HCT116 (cell line): ENCODE data around the gene SMIM32. TPM values are rescaled to one million over a fixed set of nuclear protein-coding genes. Genes with fewer than 3 reads are reported as not detected.

Experiments
- ATAC-seq: fragments of 200-7000 bp; cut with Tn5 transposase; 2 replicates; pipeline ENCODE4 v1.9.1; 2020; ENCODE audit warnings: mild to moderate bottlenecking, moderate library complexity
- BruUV-seq: library from RNA; stranded (reverse); fragments of 400-500 nt; replicated peaks from 2 replicates; lab custom pipeline; 2021; lab: Mats Ljungman, UMichigan
- CTCF ChIA-PET: fragments of 300-600 bp; sonication (Branson Sonifier 250); formaldehyde crosslinking; loops from one replicate; lab custom pipeline; 2021; ENCODE audit warnings: antibody characterized with exemption; lab: Charles Lee
- POLR2A ChIA-PET: fragments of 300-600, 350-600 bp; sonication (Branson Sonifier 250); formaldehyde crosslinking; loops from one replicate; lab custom pipeline; 2021; ENCODE audit warnings: antibody characterized with exemption; lab: Charles Lee
- RAD21 ChIA-PET, 2 experiments: fragments of 300-600 bp; sonication (Branson Sonifier 250); formaldehyde crosslinking; loops; one replicate each; lab custom pipeline; 2023; ENCODE audit warnings: low total read pairs in 2 of 2; ENCODE audit not compliant: uncharacterized antibody in 2 of 2, unreplicated experiment in 2 of 2, low non-redundant PET in 1 of 2; lab: Charles Lee
- DNase-seq: peaks from one replicate; pipeline ENCODE4 v3.0.0-alpha.2; 2010; ENCODE audit warnings: low read depth, low spot score
- H2AFZ ChIP-seq: fragments of 200-600 bp; shearing (Covaris generic), sonication (generic); 2 replicates; pipeline ENCODE4 v1.6.1; 2017; ENCODE audit warnings: low read depth, mixed run types, mixed read lengths, antibody characterized with exemption, low read length; ENCODE audit not compliant: poor library complexity, severe bottlenecking
- H3K27ac ChIP-seq: 2 replicates; pipeline ENCODE4 v1.5.1; 2012; ENCODE audit warnings: low read depth, low read length
- H3K27me3 ChIP-seq: fragments of 200-600 bp; sonication (generic); 2 replicates; pipeline ENCODE4 v1.6.1; 2016; ENCODE audit warnings: mixed run types, low read length, mixed read lengths; ENCODE audit not compliant: insufficient read depth
- H3K36me3 ChIP-seq, 2 experiments: fragments of 200-500 bp in 1 of 2; fragments of 200-600 bp in 1 of 2; sonication (Bioruptor generic) in 1 of 2; sonication (generic) in 1 of 2; 2 replicates each; pipeline versions ENCODE4 v1.5.1 to v1.6.1; 2014 to 2016; ENCODE audit warnings: low read length in 2 of 2, inconsistent platforms in 1 of 2, mixed read lengths in 1 of 2, mixed run types in 1 of 2; ENCODE audit not compliant: insufficient read depth in 2 of 2, control insufficient read depth in 1 of 2
- H3K4me1 ChIP-seq, 2 experiments: fragments of 200-600 bp in 1 of 2; sonication (generic) in 1 of 2; 2 replicates each; pipeline versions ENCODE4 v1.5.1 to v1.6.1; 2012 to 2017; ENCODE audit warnings: low read length in 2 of 2, inconsistent platforms in 1 of 2, mild to moderate bottlenecking in 1 of 2, mixed read lengths in 1 of 2, mixed run types in 1 of 2, moderate library complexity in 1 of 2; ENCODE audit not compliant: insufficient read depth in 2 of 2, control insufficient read depth in 1 of 2
- H3K4me2 ChIP-seq: fragments of 200-600 bp; sonication (generic); 2 replicates; pipeline ENCODE4 v1.6.1; 2017; ENCODE audit warnings: mixed run types, low read length, mixed read lengths
- H3K4me3 ChIP-seq, 2 experiments: fragments of 200-600 bp in 1 of 2; sonication (generic) in 1 of 2; replicated peaks in 1 of 2; 2 replicates each; pipeline ENCODE4 v1.5.1; 2011 to 2016; ENCODE audit warnings: low read length in 2 of 2, control low read depth in 1 of 2, low read depth in 1 of 2, mild to moderate bottlenecking in 1 of 2, mixed read lengths in 1 of 2, mixed run types in 1 of 2
- H3K79me2 ChIP-seq: fragments of 200-600 bp; sonication (generic); 2 replicates; pipeline ENCODE4 v1.6.1; 2017; ENCODE audit warnings: mild to moderate bottlenecking, mixed run types, low read length, moderate library complexity, mixed read lengths; ENCODE audit not compliant: insufficient read depth
- H3K9ac ChIP-seq: fragments of 200-600 bp; sonication (generic); 2 replicates; pipeline ENCODE4 v1.6.1; 2016; ENCODE audit warnings: low read length, mixed read lengths
- H3K9me2 ChIP-seq: fragments of 200-600 bp; sonication (generic), shearing (Covaris generic); 2 replicates; pipeline ENCODE4 v1.6.1; 2017; ENCODE audit warnings: mixed run types, mild to moderate bottlenecking, moderate library complexity; ENCODE audit not compliant: insufficient read depth
- H3K9me3 ChIP-seq, 2 experiments: fragments of 200-500 bp in 1 of 2; fragments of 200-600 bp in 1 of 2; sonication (Bioruptor generic) in 1 of 2; sonication (generic) in 1 of 2; 2 replicates each; pipeline ENCODE4 v1.6.1; 2014 to 2017; ENCODE audit warnings: low read length in 2 of 2, mixed read lengths in 2 of 2, inconsistent platforms in 1 of 2, low read depth in 1 of 2, mild to moderate bottlenecking in 1 of 2, mixed run types in 1 of 2, moderate library complexity in 1 of 2; ENCODE audit not compliant: control insufficient read depth in 1 of 2, insufficient read depth in 1 of 2
- H4K20me1 ChIP-seq: fragments of 200-600 bp; sonication (generic), shearing (Covaris generic); 2 replicates; pipeline ENCODE4 v1.6.1; 2017; ENCODE audit warnings: mixed run types, mild to moderate bottlenecking, moderate library complexity; ENCODE audit not compliant: insufficient read depth
- EGR1 ChIP-seq: IDR thresholded peaks from 2 replicates; pipeline ENCODE4 v1.6.1; 2012; ENCODE audit warnings: low read depth
- ELF1 ChIP-seq: IDR thresholded peaks from 2 replicates; pipeline ENCODE4 v1.6.1; 2012; ENCODE audit warnings: low read depth, borderline replicate concordance
- EZH2 ChIP-seq: fragments of 200-600 bp; sonication (generic); IDR thresholded peaks from 2 replicates; pipeline ENCODE4 v1.6.1; 2017; ENCODE audit warnings: antibody characterized with exemption, mixed run types
- FOSL1 ChIP-seq: IDR thresholded peaks from 2 replicates; pipeline ENCODE4 v1.6.1; 2012; ENCODE audit warnings: low read depth
- JUND ChIP-seq: IDR thresholded peaks from 2 replicates; pipeline ENCODE4 v1.6.1; 2012
- POLR2AphosphoS5 ChIP-seq: IDR thresholded peaks from 2 replicates; pipeline ENCODE4 v1.6.1; 2011; ENCODE audit warnings: mild to moderate bottlenecking, low read depth, low read length, moderate library complexity
- RAD21 ChIP-seq: IDR thresholded peaks from 2 replicates; pipeline ENCODE4 v1.6.1; 2012; ENCODE audit warnings: low read depth, mild to moderate bottlenecking
- SP1 ChIP-seq: IDR thresholded peaks from 2 replicates; pipeline ENCODE4 v1.6.1; 2012; ENCODE audit warnings: low read depth
- SRF ChIP-seq: IDR thresholded peaks from 2 replicates; pipeline ENCODE4 v1.6.1; 2012; ENCODE audit warnings: low read depth
- TCF7L2 ChIP-seq: IDR thresholded peaks from 2 replicates; pipeline ENCODE4 v1.7.0; 2011; ENCODE audit warnings: borderline replicate concordance, inconsistent platforms; ENCODE audit not compliant: insufficient read depth, insufficient read length; ENCODE audit errors: extremely low read depth
- YY1 ChIP-seq: IDR thresholded peaks from 2 replicates; pipeline ENCODE4 v1.6.1; 2011; ENCODE audit warnings: low read length, low read depth, moderate library complexity, mild to moderate bottlenecking; ENCODE audit not compliant: insufficient replicate concordance; ENCODE audit errors: extremely low read depth
- intact Hi-C: fragments of 100-400 bp; cut with micrococcal nuclease; formaldehyde crosslinking; loops from 2 replicates; pipeline ENCODE4 v1.10.0; 2022
- total RNA-seq: library from RNA; stranded (reverse); gene quantifications from one replicate; pipeline ENCODE4 v1.2.1, GENCODE V29; 2021; ENCODE audit not compliant: unreplicated experiment
- TF ChIP-seq, protein P1 (sequence below): IDR thresholded peaks from 2 replicates; pipeline ENCODE4 v1.6.1; 2012
- TF ChIP-seq, protein P2 (sequence below), 3 experiments: fragments of 200-600 bp in 1 of 3; sonication (generic) in 1 of 3; IDR thresholded peaks in 2 of 3; conservative IDR thresholded peaks in 1 of 3; 2 replicates each; pipeline ENCODE4 v1.5.1; 2012 to 2017; ENCODE audit warnings: low read depth in 2 of 3, low read length in 2 of 3, antibody characterized with exemption in 1 of 3, borderline replicate concordance in 1 of 3, control low read depth in 1 of 3, mild to moderate bottlenecking in 1 of 3, mixed read lengths in 1 of 3, mixed run types in 1 of 3, moderate library complexity in 1 of 3; ENCODE audit not compliant: insufficient read depth in 1 of 3
- TF ChIP-seq, protein P3 (sequence below): IDR thresholded peaks from 2 replicates; pipeline ENCODE4 v1.6.1; 2011; ENCODE audit warnings: mild to moderate bottlenecking, low read length, moderate library complexity; ENCODE audit not compliant: insufficient replicate concordance; ENCODE audit errors: extremely low read depth
- TF ChIP-seq, protein P4 (sequence below): IDR thresholded peaks from 2 replicates; pipeline ENCODE4 v1.6.1; 2012

SMIM32 gene
- total RNA-seq, 1 experiment from 2014 or later: not detected

- CTCF ChIA-PET: no interaction called here
- TF ChIP-seq SP1 (no peak), ELF1 (no peak), JUND (no peak)
- TF ChIP-seq, protein P1, sequence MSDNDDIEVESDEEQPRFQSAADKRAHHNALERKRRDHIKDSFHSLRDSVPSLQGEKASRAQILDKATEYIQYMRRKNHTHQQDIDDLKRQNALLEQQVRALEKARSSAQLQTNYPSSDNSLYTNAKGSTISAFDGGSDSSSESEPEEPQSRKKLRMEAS: no peak
- Histone ChIP-seq H3K4me2 (no peak overlapping the region), H3K9me2 (no peaks in the 10 kb centered on the region), H4K20me1 (no peaks in the 10 kb centered on the region), H2AFZ (no peak overlapping the region), H3K4me3 (no peak overlapping the region), H3K9me3 (no peaks in the 10 kb centered on the region), H3K9ac (no peak overlapping the region), H3K4me1 (peaks cover 0 to 3% of the 10 kb centered on the region in 2 experiments; a peak in 2 of 4 replicates), H3K27ac (no peak overlapping the region), H3K79me2 (no peaks in the 10 kb centered on the region), H3K27me3 (no peaks in the 10 kb centered on the region), H3K36me3 (no peaks in the 10 kb centered on the region)
- BruUV-seq: no TSS peak
- POLR2A ChIA-PET: no interaction called here
- RAD21 ChIA-PET: no interaction called here
- DNase-seq (no peak), ATAC-seq (no peak)
- intact Hi-C loops: no loop called here
Measured at GRCh38 chr5:136202469-136203205, 9.7 kb upstream of the SMIM32 start.

- Histone ChIP-seq H3K27ac (no peak overlapping the region), H3K79me2 (no peaks in the 10 kb centered on the region), H3K27me3 (no peaks in the 10 kb centered on the region), H3K9me2 (no peaks in the 10 kb centered on the region), H3K4me3 (no peak overlapping the region), H3K36me3 (no peaks in the 10 kb centered on the region), H4K20me1 (no peaks in the 10 kb centered on the region), H3K4me1 (peaks cover 0 to 10% of the 10 kb centered on the region in 2 experiments; a peak in 2 of 4 replicates), H3K9ac (no peak overlapping the region), H2AFZ (no peak overlapping the region), H3K9me3 (no peaks in the 10 kb centered on the region), H3K4me2 (no peak overlapping the region)
- no TSS peak for BruUV-seq
- ChIA-PET RAD21 (no interaction called here), CTCF (no interaction called here), POLR2A (no interaction called here)
- no peak for DNase-seq
- TF ChIP-seq SRF: no peak
- no peak for TF ChIP-seq POLR2AphosphoS5
- TF ChIP-seq, protein P2, sequence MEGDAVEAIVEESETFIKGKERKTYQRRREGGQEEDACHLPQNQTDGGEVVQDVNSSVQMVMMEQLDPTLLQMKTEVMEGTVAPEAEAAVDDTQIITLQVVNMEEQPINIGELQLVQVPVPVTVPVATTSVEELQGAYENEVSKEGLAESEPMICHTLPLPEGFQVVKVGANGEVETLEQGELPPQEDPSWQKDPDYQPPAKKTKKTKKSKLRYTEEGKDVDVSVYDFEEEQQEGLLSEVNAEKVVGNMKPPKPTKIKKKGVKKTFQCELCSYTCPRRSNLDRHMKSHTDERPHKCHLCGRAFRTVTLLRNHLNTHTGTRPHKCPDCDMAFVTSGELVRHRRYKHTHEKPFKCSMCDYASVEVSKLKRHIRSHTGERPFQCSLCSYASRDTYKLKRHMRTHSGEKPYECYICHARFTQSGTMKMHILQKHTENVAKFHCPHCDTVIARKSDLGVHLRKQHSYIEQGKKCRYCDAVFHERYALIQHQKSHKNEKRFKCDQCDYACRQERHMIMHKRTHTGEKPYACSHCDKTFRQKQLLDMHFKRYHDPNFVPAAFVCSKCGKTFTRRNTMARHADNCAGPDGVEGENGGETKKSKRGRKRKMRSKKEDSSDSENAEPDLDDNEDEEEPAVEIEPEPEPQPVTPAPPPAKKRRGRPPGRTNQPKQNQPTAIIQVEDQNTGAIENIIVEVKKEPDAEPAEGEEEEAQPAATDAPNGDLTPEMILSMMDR (IDR thresholded peaks at IDR 0.05 in 2 of 3, conservative IDR thresholded peaks at IDR 0.05 in 1 of 3; ENCODE audit: borderline replicate concordance in 1 of 3, insufficient read depth in 1 of 3, low read depth in 2 of 3, low read length in 2 of 3): no peak
- no peak for TF ChIP-seq ELF1
- TF ChIP-seq FOSL1: no peak
- TF ChIP-seq YY1: no peak
- no peak for TF ChIP-seq EZH2
- no peak for TF ChIP-seq JUND
- no peak for TF ChIP-seq EGR1
- no peak for TF ChIP-seq SP1
- no peak for TF ChIP-seq RAD21
- no peak for TF ChIP-seq TCF7L2
- TF ChIP-seq, protein P3, sequence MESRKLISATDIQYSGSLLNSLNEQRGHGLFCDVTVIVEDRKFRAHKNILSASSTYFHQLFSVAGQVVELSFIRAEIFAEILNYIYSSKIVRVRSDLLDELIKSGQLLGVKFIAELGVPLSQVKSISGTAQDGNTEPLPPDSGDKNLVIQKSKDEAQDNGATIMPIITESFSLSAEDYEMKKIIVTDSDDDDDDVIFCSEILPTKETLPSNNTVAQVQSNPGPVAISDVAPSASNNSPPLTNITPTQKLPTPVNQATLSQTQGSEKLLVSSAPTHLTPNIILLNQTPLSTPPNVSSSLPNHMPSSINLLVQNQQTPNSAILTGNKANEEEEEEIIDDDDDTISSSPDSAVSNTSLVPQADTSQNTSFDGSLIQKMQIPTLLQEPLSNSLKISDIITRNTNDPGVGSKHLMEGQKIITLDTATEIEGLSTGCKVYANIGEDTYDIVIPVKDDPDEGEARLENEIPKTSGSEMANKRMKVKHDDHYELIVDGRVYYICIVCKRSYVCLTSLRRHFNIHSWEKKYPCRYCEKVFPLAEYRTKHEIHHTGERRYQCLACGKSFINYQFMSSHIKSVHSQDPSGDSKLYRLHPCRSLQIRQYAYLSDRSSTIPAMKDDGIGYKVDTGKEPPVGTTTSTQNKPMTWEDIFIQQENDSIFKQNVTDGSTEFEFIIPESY: no peak
- TF ChIP-seq, protein P4, sequence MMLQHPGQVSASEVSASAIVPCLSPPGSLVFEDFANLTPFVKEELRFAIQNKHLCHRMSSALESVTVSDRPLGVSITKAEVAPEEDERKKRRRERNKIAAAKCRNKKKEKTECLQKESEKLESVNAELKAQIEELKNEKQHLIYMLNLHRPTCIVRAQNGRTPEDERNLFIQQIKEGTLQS: no peak
- intact Hi-C loops: no loop called here
- ATAC-seq: no peak
Measured at GRCh38 chr5:136201870-136202269, 8.9 kb upstream of the SMIM32 start.
